ENCODE measurements around the gene SCNN1A. TPM values are rescaled to one million over a fixed set of nuclear protein-coding genes. Genes with fewer than 3 reads are reported as not detected.
"Not testable (repeated sequence)": the region's sequence is repeated elsewhere in the genome, so short reads cannot be mapped to it uniquely, and the experiment has no call there.

SCNN1A gene
- total RNA-seq, 1 donor from 2014 or later: 0.74 TPM

GRCh38 chr12:6338955-6339354 is 36.4 kb downstream of the SCNN1A start:
- H3K27ac Mint-ChIP-seq (ENCODE audit: unreplicated experiment): no peak overlapping the region
- no peaks in the 10 kb centered on the region for H3K36me3 Mint-ChIP-seq (ENCODE audit: unreplicated experiment)
- H3K27me3 Mint-ChIP-seq (ENCODE audit: unreplicated experiment): peaks cover 5% of the 10 kb centered on the region
- H3K4me1 Mint-ChIP-seq (ENCODE audit: low read depth, unreplicated experiment): peaks cover 22% of the 10 kb centered on the region
- DNase-seq: no peak
- TF ChIP-seq CTCF (IDR thresholded peaks at IDR 0.05; ENCODE audit: partially characterized antibody, unreplicated experiment): no peak
- H3K4me3 Mint-ChIP-seq (ENCODE audit: unreplicated experiment): no peak overlapping the region
- peaks cover 7% of the 10 kb centered on the region for H3K9me3 Mint-ChIP-seq (ENCODE audit: unreplicated experiment)

- not testable (repeated sequence) for H3K9me3 Mint-ChIP-seq (ENCODE audit: unreplicated experiment); DNase-seq; H3K36me3 Mint-ChIP-seq (ENCODE audit: unreplicated experiment); H3K27ac Mint-ChIP-seq (ENCODE audit: unreplicated experiment); H3K4me3 Mint-ChIP-seq (ENCODE audit: unreplicated experiment); H3K27me3 Mint-ChIP-seq (ENCODE audit: unreplicated experiment)
- peaks cover 22% of the 10 kb centered on the region for H3K4me1 Mint-ChIP-seq (ENCODE audit: low read depth, unreplicated experiment)
Observed at GRCh38 chr12:6338536-6338935, 36.8 kb downstream of the SCNN1A start.

- peaks cover 22% of the 10 kb centered on the region for H3K4me1 Mint-ChIP-seq (ENCODE audit: low read depth, unreplicated experiment)
- H3K27me3 Mint-ChIP-seq (ENCODE audit: unreplicated experiment): peaks cover 6% of the 10 kb centered on the region
- no peaks in the 10 kb centered on the region for H3K36me3 Mint-ChIP-seq (ENCODE audit: unreplicated experiment)
- no peak overlapping the region for H3K27ac Mint-ChIP-seq (ENCODE audit: unreplicated experiment)
- TF ChIP-seq CTCF (IDR thresholded peaks at IDR 0.05; ENCODE audit: partially characterized antibody, unreplicated experiment): no peak
- H3K9me3 Mint-ChIP-seq (ENCODE audit: unreplicated experiment): peaks cover 7% of the 10 kb centered on the region
- DNase-seq: no peak
- H3K4me3 Mint-ChIP-seq (ENCODE audit: unreplicated experiment): no peak overlapping the region
Observed at GRCh38 chr12:6337958-6338433, 37.4 kb downstream of the SCNN1A start.

GRCh38 chr12:6336889-6337853 is 38.2 kb downstream of the SCNN1A start:
- no peak for TF ChIP-seq CTCF (IDR thresholded peaks at IDR 0.05; ENCODE audit: partially characterized antibody, unreplicated experiment)
- no peak overlapping the region for H3K27ac Mint-ChIP-seq (ENCODE audit: unreplicated experiment)
- H3K4me1 Mint-ChIP-seq (ENCODE audit: low read depth, unreplicated experiment): peaks cover 16% of the 10 kb centered on the region
- peak overlapping the region; percentile 71 for H3K4me3 Mint-ChIP-seq (ENCODE audit: unreplicated experiment)
- H3K36me3 Mint-ChIP-seq (ENCODE audit: unreplicated experiment): no peaks in the 10 kb centered on the region
- DNase-seq: no peak
- peaks cover 4% of the 10 kb centered on the region for H3K9me3 Mint-ChIP-seq (ENCODE audit: unreplicated experiment)
- H3K27me3 Mint-ChIP-seq (ENCODE audit: unreplicated experiment): peaks cover 6% of the 10 kb centered on the region

- peak; percentile 66 for DNase-seq
- Mint-ChIP-seq H3K27me3 (ENCODE audit: unreplicated experiment) (peaks cover 4% of the 10 kb centered on the region), H3K27ac (ENCODE audit: unreplicated experiment) (peak overlapping the region; percentile 59), H3K4me1 (ENCODE audit: low read depth, unreplicated experiment) (peaks cover 16% of the 10 kb centered on the region), H3K4me3 (ENCODE audit: unreplicated experiment) (peak overlapping the region; percentile 71), H3K9me3 (ENCODE audit: unreplicated experiment) (peaks cover 2% of the 10 kb centered on the region), H3K36me3 (ENCODE audit: unreplicated experiment) (no peaks in the 10 kb centered on the region)
- TF ChIP-seq CTCF (IDR thresholded peaks at IDR 0.05; ENCODE audit: partially characterized antibody, unreplicated experiment): no peak
Observed at GRCh38 chr12:6336079-6336888, 39.1 kb downstream of the SCNN1A start.
